ENCODE measurements around the gene PBLD.
"Not testable (repeated sequence)": the region's sequence is repeated elsewhere in the genome, so short reads cannot be mapped to it uniquely, and the experiment has no call there.

Gene PBLD

GRCh38 chr10:68253346-68253745, 79.4 kb downstream of the PBLD start:
- H3K4me3 ChIP-seq (ENCODE audit: low read depth, low read length) = no peak overlapping the region
- no peak for TF ChIP-seq MAX (IDR thresholded peaks at IDR 0.05; ENCODE audit: low read depth, low read length)
- TF ChIP-seq, protein P1, sequence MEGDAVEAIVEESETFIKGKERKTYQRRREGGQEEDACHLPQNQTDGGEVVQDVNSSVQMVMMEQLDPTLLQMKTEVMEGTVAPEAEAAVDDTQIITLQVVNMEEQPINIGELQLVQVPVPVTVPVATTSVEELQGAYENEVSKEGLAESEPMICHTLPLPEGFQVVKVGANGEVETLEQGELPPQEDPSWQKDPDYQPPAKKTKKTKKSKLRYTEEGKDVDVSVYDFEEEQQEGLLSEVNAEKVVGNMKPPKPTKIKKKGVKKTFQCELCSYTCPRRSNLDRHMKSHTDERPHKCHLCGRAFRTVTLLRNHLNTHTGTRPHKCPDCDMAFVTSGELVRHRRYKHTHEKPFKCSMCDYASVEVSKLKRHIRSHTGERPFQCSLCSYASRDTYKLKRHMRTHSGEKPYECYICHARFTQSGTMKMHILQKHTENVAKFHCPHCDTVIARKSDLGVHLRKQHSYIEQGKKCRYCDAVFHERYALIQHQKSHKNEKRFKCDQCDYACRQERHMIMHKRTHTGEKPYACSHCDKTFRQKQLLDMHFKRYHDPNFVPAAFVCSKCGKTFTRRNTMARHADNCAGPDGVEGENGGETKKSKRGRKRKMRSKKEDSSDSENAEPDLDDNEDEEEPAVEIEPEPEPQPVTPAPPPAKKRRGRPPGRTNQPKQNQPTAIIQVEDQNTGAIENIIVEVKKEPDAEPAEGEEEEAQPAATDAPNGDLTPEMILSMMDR (IDR thresholded peaks at IDR 0.05; ENCODE audit: low read depth, low read length) = no peak
- TF ChIP-seq POLR2A (IDR thresholded peaks at IDR 0.05; ENCODE audit: extremely low read depth, insufficient read length) = no peak
- no peak for TF ChIP-seq MYC (IDR thresholded peaks at IDR 0.05; ENCODE audit: low read depth, low read length)
- no peak for DNase-seq (ENCODE audit: low read depth)

GRCh38 chr10:68251625-68252495, 80.9 kb downstream of the PBLD start:
- no peak overlapping the region for H3K4me3 ChIP-seq (ENCODE audit: low read depth, low read length)
- TF ChIP-seq POLR2A (IDR thresholded peaks at IDR 0.05; ENCODE audit: extremely low read depth, insufficient read length) = no peak
- TF ChIP-seq MAX (IDR thresholded peaks at IDR 0.05; ENCODE audit: low read depth, low read length) = no peak
- no peak for TF ChIP-seq MYC (IDR thresholded peaks at IDR 0.05; ENCODE audit: low read depth, low read length)
- TF ChIP-seq, protein P1 (IDR thresholded peaks at IDR 0.05; ENCODE audit: low read depth, low read length) = no peak
- DNase-seq (ENCODE audit: low read depth) = no peak

GRCh38 chr10:68251151-68251550, 81.6 kb downstream of the PBLD start:
- no peak overlapping the region for H3K4me3 ChIP-seq (ENCODE audit: low read depth, low read length)
- TF ChIP-seq MAX (IDR thresholded peaks at IDR 0.05; ENCODE audit: low read depth, low read length) (no peak), MYC (IDR thresholded peaks at IDR 0.05; ENCODE audit: low read depth, low read length) (no peak), POLR2A (IDR thresholded peaks at IDR 0.05; ENCODE audit: extremely low read depth, insufficient read length) (no peak)
- TF ChIP-seq, protein P1 (IDR thresholded peaks at IDR 0.05; ENCODE audit: low read depth, low read length) = no peak
- DNase-seq (ENCODE audit: low read depth) = no peak

DNA sequence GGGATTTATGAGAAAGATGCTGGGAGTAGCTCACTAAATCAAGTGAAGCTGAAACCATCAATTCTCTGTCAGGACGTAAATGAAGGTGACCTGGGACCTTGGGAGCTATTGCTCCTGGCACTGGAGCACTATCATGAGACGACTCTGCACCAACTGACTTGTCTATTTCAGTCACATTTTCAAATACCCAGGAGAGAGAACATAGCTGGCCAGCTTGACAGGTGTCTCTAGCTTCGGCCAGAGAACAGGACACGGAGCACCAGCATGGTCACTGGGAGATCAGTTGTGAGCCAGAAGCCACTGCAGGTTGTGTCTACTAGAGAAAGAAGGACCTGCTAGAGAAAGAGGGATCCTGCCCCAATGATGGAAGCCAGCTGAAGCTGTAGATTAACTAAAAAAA, 83.4 kb downstream of the PBLD start:
- no peak for DNase-seq (ENCODE audit: low read depth)
- no peak overlapping the region for H3K4me3 ChIP-seq (ENCODE audit: low read depth, low read length)
- TF ChIP-seq POLR2A (IDR thresholded peaks at IDR 0.05; ENCODE audit: extremely low read depth, insufficient read length) (no peak), MYC (IDR thresholded peaks at IDR 0.05; ENCODE audit: low read depth, low read length) (no peak), MAX (IDR thresholded peaks at IDR 0.05; ENCODE audit: low read depth, low read length) (no peak)
- TF ChIP-seq, protein P1 (IDR thresholded peaks at IDR 0.05; ENCODE audit: low read depth, low read length) = no peak

- H3K4me3 ChIP-seq (ENCODE audit: low read depth, low read length) = no peak overlapping the region
- no peak for DNase-seq (ENCODE audit: low read depth)
Observed at GRCh38 chr10:68247931-68248330, 84.8 kb downstream of the PBLD start.

GRCh38 chr10:68246397-68246796, 86.3 kb downstream of the PBLD start:
- not testable (repeated sequence) for DNase-seq (ENCODE audit: low read depth)

More at GRCh38 chr10:68247931-68248330, 84.8 kb downstream of the PBLD start:
- no peak for TF ChIP-seq POLR2A (IDR thresholded peaks at IDR 0.05; ENCODE audit: extremely low read depth, insufficient read length)
- TF ChIP-seq MYC (IDR thresholded peaks at IDR 0.05; ENCODE audit: low read depth, low read length) = no peak
- no peak for TF ChIP-seq MAX (IDR thresholded peaks at IDR 0.05; ENCODE audit: low read depth, low read length)

More at GRCh38 chr10:68246397-68246796, 86.3 kb downstream of the PBLD start:
- H3K4me3 ChIP-seq (ENCODE audit: low read depth, low read length) = not testable (repeated sequence)

All from NB4 (cell line).